Thyroid gland (tissue), 4 donors: ENCODE data around the gene MKNK1. TPM values are rescaled to one million over a fixed set of nuclear protein-coding genes. Genes with fewer than 3 reads are reported as not detected.

Source experiments
- DNase-seq, 2 donors: peaks; one replicate each; pipeline ENCODE4 v3.0.0-alpha.2; 2019
- H3K27ac ChIP-seq, 3 donors: fragments of 200-600 bp; sonication (generic); 1 replicate in 2 of 3; 2 replicates in 1 of 3; pipeline ENCODE4 v1.5.1; 2016 to 2019; ENCODE audit warnings: mild to moderate bottlenecking in 1 of 3, moderate library complexity in 1 of 3
- H3K27me3 ChIP-seq: fragments of 200-600 bp; sonication (generic); one replicate; pipeline ENCODE4 v1.5.1; 2019
- H3K36me3 ChIP-seq, 2 donors: fragments of 200-600 bp; sonication (generic); one replicate each; pipeline ENCODE4 v1.5.1; 2016 to 2019
- H3K4me1 ChIP-seq, 2 donors: fragments of 200-600 bp; sonication (generic); one replicate each; pipeline ENCODE4 v1.5.1; 2017 to 2019
- H3K4me3 ChIP-seq, 3 donors: fragments of 200-600 bp; sonication (generic); replicated peaks in 1 of 3; 1 replicate in 2 of 3; 2 replicates in 1 of 3; pipeline ENCODE4 v1.5.1; 2016; ENCODE audit warnings: mild to moderate bottlenecking in 1 of 3
- H3K9me3 ChIP-seq: fragments of 200-600 bp; sonication (generic); one replicate; pipeline ENCODE4 v1.5.1; 2017
- CTCF ChIP-seq, 6 experiments: fragments of 200-600 bp in 3 of 6; fragments of 450-650 bp in 3 of 6; sonication (generic) in 3 of 6; IDR thresholded peaks; one replicate each; pipeline ENCODE4 v1.5.1; 2016 to 2019; ENCODE audit warnings: antibody characterized with exemption in 6 of 6, mild to moderate bottlenecking in 2 of 6, inconsistent platforms in 1 of 6, moderate library complexity in 1 of 6
- POLR2A ChIP-seq, 2 donors: fragments of 450-650 bp; IDR thresholded peaks; one replicate each; pipeline ENCODE4 v1.6.1; 2017; ENCODE audit warnings: antibody characterized with exemption in 2 of 2, mild to moderate bottlenecking in 2 of 2, moderate library complexity in 1 of 2
- WGBS, 2 donors: methylation state at CpG; one replicate each; pipeline ENCODE4 v1.1.5; 2017; 5-methylcytosine and 5-hydroxymethylcytosine counted together
- intact Hi-C: fragments of 100-400 bp; cut with DNase I; formaldehyde crosslinking; loops from one replicate; pipeline ENCODE4 v1.15.1; 2023
- total RNA-seq, 4 donors: library from RNA; depleted of rRNA; stranded (reverse); fragments of >200 nt; gene quantifications; one replicate each; pipeline ENCODE4 v1.2.3, GENCODE V29; 2016

The MKNK1 gene
- total RNA-seq, 4 donors from 2014 or later: 20.8 to 29.6 (median 23.4) TPM

GRCh38 chr1:46616277-46617107, 12.4 kb upstream of the MKNK1 start, which contains the start of gene MOB3C:
MOB3C (minus strand) TSS chr1:46616811; CDS start chr1:46613321, 3,490 bp downstream.
- Histone ChIP-seq H3K27me3 (no peaks in the 10 kb centered on the region), H3K9me3 (no peaks in the 10 kb centered on the region), H3K27ac (peak within 1 kb of the TSS; percentile 82 to 91 (median 87)), H3K4me1 (peaks cover 33 to 49% of the 10 kb centered on the region in 2 donors), H3K4me3 (peak within 1 kb of the TSS; percentile 39 to 83 (median 66)), H3K36me3 (no peaks in the 10 kb centered on the region)
- WGBS, 2 donors: 0% methylated on average over 28 to 32 of the region's 62 CpGs
- peak; percentile 71 to 73 for DNase-seq
- intact Hi-C loops: no loop called here
- no peak for TF ChIP-seq CTCF (IDR thresholded peaks at IDR 0.05)
- peak in 1 of 2 donors; percentile 87 for TF ChIP-seq POLR2A (IDR thresholded peaks at IDR 0.05)

GRCh38 chr1:46615735-46616134, 11.7 kb upstream of the MKNK1 start:
- peak in 1 of 2 donors; percentile 9 for DNase-seq
- 58 to 79% methylated on average over 3 of the region's 3 CpGs for WGBS, 2 donors

GRCh38 chr1:46615088-46615487, 11.0 kb upstream of the MKNK1 start:
- H3K4me1 ChIP-seq: peaks cover 34 to 51% of the 10 kb centered on the region in 2 donors
- intact Hi-C loops: no loop called here
- H3K27ac ChIP-seq: peak overlapping the region in 1 of 3 donors; percentile 87
- WGBS, 2 donors: 88 to 97% methylated on average over 2 of the region's 2 CpGs
- DNase-seq: no peak
- TF ChIP-seq POLR2A (IDR thresholded peaks at IDR 0.05) (no peak), CTCF (IDR thresholded peaks at IDR 0.05) (no peak)
- no peaks in the 10 kb centered on the region for H3K36me3 ChIP-seq
- no peak overlapping the region for H3K4me3 ChIP-seq
- H3K27me3 ChIP-seq: no peaks in the 10 kb centered on the region
- no peaks in the 10 kb centered on the region for H3K9me3 ChIP-seq

More at GRCh38 chr1:46615735-46616134, 11.7 kb upstream of the MKNK1 start:
- Histone ChIP-seq H3K4me3 (peak overlapping the region; percentile 39 to 83 (median 66)), H3K27me3 (no peaks in the 10 kb centered on the region), H3K27ac (peak overlapping the region; percentile 82 to 91 (median 87)), H3K4me1 (peaks cover 34 to 51% of the 10 kb centered on the region in 2 donors), H3K36me3 (no peaks in the 10 kb centered on the region), H3K9me3 (no peaks in the 10 kb centered on the region)
- intact Hi-C loops: no loop called here
- TF ChIP-seq POLR2A (IDR thresholded peaks at IDR 0.05): no peak
- no peak for TF ChIP-seq CTCF (IDR thresholded peaks at IDR 0.05)

- TF ChIP-seq POLR2A (IDR thresholded peaks at IDR 0.05) (no peak), CTCF (IDR thresholded peaks at IDR 0.05) (no peak)
- H3K27me3 ChIP-seq: no peaks in the 10 kb centered on the region
- no peaks in the 10 kb centered on the region for H3K9me3 ChIP-seq
- peak overlapping the region in 2 of 3 donors; percentile 34 to 61 for H3K27ac ChIP-seq
- intact Hi-C loops: no loop called here
- peaks cover 34 to 51% of the 10 kb centered on the region in 2 donors for H3K4me1 ChIP-seq
- WGBS, 2 donors: 77 to 96% methylated on average over 2 of the region's 2 CpGs
- no peak for DNase-seq
- H3K36me3 ChIP-seq: peaks cover 0 to 4% of the 10 kb centered on the region in 2 donors
- no peak overlapping the region for H3K4me3 ChIP-seq
These were observed 10.5 kb upstream of the MKNK1 start for GRCh38 chr1:46614604-46614984.
